ENCODE results near the gene DNAH2.
"Not testable (repeated sequence)": the region's sequence is repeated elsewhere in the genome, so short reads cannot be mapped to it uniquely, and the experiment has no call there.

The DNAH2 gene

DNA sequence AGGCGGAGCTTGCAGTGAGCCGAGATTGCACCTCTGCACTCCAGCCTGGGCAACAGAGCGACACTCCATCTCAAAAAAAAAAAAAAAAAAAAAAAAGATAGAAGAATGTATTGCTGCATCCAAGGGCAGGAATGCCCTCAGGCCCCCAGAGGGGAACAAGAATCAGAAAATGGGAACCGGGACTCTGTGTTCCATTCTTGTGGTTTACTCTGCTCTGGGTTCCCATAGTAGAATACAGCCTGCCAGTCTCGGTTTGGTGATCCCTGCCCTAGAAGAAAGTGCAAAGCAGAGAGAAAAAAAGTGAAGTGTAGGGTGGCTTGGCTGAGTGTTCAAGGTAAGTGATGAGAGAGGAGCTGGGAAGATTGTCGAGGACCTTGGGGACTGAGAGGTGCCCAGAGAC, 89.0 kb downstream of the DNAH2 start:
- DNase-seq = peak in 2 of 42 donors; percentile 3 to 11
- intact Hi-C loops (cut with DNase I) = no loop called here

DNA sequence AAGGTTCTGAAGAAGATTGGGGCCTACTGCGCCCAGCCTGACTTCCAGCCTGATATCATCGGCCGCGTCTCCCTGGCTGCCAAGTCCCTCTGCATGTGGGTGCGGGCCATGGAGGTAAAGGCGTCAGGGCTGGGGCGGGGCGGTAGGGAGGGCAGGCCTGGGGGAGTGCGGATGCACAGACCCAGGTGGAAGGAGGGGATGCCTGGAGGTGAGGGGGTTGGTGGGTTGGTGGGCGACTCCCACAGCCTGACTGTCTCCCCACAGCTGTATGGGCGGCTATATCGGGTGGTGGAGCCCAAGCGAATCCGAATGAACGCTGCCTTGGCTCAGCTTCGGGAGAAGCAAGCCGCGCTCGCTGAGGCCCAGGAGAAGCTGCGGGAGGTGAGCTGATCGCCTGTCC, 89.7 kb downstream of the DNAH2 start:
- intact Hi-C loops (cut with DNase I) = no loop called here
- no peak for DNase-seq

DNA sequence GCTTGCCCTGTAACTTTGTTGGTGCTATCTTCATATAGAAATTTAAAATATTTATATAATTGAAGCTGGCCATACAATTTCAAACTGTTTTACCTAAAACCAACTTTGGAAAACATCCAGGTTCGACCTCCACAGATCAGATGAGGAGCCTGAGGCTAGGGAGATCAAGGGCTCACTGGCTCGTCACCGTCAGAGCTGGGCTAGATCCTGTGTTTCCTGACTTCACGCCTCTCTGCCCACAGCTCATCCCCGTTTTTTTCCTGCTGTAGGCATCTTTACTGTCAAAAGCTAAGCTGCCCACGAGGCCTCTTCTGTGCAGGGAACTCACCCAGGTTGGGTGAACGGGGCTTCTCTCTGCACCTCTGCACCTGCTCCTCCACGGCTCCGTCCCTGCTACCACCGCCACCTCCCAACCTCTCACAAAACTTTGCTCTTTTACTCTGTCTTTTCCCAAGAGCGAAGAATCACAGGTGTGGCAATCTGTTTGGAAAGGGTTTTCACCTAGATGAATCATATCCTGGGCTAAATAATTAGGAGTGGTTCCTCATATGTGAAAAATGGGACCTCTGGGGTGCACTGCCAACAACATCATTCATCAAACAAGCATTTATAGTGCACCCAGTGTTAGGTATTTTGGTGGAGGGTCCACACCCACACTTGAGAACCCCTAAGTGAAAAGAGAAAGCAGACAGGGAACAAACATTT, 91.7 kb downstream of the DNAH2 start:
- DNase-seq = no peak
- intact Hi-C loops (cut with DNase I) = no loop called here

GRCh38 chr17:7809791-7810343, 92.3 kb downstream of the DNAH2 start:
- DNase-seq; intact Hi-C loops (cut with DNase I): not testable (repeated sequence)

DNA sequence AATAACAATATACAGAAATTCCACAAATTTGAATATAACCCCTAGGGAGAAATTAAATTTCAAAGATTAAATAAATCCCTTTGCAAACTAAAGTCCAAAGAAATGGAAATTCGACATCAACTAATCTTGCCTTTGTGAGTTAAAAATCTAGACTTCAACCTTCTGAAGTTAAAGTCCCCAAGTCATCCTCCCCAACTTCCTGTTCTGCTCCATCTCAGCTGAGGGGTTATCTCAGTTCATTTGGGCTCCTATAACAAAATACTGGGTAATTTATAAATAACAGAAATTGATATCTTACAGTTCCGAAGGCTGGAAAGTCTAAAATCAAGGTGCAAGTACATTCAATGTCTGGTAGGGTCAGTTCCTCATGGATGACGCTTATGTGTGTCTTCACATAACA, 93.7 kb downstream of the DNAH2 start:
- intact Hi-C loops (cut with DNase I) = no loop called here
- no peak for DNase-seq

- no peak for DNase-seq
- intact Hi-C loops (cut with DNase I) = no loop called here
Observed at GRCh38 chr17:7814969-7815368, 97.4 kb downstream of the DNAH2 start.

- DNase-seq = peak in 1 of 42 donors; percentile 13
Observed at GRCh38 chr17:7816926-7817642, 99.5 kb downstream of the DNAH2 start.

GRCh38 chr17:7817643-7817964, 100.1 kb downstream of the DNAH2 start:
- DNase-seq = peak in 1 of 42 donors; percentile 10
- intact Hi-C loops (cut with DNase I) = no loop called here

More at GRCh38 chr17:7816926-7817642, 99.5 kb downstream of the DNAH2 start:
- intact Hi-C loops (cut with DNase I) = no loop called here

DNA sequence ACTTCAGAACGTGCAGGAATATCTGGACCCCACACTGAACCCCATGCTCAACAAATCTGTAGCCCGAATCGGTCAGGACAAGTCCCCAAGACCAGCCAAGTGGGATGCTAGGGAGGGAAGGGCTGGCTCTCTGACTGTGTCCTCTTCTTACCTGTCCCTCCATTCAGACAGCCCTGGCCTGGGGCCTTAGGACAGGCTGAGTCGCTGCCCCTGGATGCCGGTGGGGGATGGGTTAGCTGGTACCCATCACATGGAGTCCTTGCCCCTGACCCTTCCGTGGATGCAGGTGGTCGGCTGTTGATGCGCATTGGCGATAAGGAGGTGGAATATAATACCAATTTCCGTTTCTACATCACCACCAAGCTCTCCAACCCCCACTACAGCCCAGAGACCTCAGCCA, 100.5 kb downstream of the DNAH2 start:
- DNase-seq = peak in 1 of 42 donors; percentile 26
- intact Hi-C loops (cut with DNase I) = no loop called here

DNA sequence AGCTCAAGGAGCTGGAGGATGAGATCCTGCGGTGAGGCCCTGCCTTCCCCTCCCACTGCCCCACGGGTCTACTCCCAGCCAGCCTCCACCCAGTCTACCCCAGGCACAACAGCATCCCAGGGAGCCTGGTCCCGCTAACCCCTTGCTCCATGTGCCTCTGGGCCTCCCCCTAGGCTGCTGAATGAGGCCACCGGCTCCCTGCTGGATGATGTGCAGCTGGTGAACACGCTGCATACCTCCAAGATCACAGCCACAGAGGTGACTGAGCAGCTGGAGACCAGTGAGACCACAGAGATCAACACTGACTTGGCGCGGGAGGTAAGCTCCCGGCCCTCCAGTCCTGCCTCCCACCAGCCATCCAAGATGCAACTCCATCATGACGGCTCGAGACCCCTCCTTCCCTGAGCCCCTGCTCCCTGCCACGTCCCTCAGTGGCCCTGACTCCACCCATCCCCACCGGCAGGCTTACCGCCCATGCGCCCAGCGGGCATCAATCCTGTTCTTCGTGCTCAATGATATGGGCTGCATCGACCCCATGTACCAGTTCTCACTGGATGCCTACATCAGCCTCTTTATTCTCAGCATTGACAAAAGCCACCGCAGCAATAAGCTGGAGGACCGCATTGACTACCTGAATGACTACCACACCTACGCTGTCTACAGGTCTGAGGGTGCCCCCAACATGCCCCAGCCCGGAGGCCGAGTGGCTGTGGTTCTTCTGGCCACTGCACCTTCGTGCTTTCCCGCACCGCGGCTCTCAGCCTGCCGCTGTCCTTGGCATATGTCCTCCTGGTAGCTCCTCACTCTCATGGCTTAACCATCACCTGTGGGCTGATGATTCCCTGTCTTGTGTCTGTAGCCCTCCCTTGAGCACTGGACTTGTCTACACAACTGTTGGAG, 101.5 kb downstream of the DNAH2 start:
- DNase-seq = peak in 1 of 42 donors; percentile 18

GRCh38 chr17:7820231-7820630, 102.7 kb downstream of the DNAH2 start:
- intact Hi-C loops (cut with DNase I) = loop anchor here (5.0 kb wide), 1 partner anchor 37 kb away; the partner anchor contains the start of genes CYB5D1, NAA38 and TMEM88
- peak in 1 of 42 donors; percentile 20 for DNase-seq

More for the DNA sequence above, 101.5 kb downstream of the DNAH2 start:
- intact Hi-C loops (cut with DNase I) = no loop called here

DNA sequence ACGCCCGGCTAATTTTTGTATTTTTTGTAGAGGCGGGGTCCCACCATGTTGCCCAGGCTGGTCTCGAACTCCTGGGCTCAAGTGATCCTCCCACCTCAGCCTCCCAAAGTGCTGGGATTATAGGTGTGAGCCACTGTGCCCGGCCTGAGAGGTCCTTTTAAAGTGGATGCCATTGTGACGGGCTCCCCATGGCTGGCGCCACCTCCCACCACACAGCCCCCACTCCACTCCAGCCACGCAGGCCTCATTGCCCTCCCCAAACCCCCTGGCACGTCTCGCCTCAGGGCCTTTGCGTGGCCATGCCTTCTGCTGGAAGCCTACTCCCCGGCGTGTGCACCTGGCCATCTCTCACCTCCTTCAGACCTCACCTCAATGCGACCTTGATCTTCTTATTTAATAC, 104.6 kb downstream of the DNAH2 start:
- intact Hi-C loops (cut with DNase I) = loop anchor here (5.0 kb wide), 1 partner anchor 35 kb away; the partner anchor contains the start of genes CYB5D1, NAA38 and TMEM88
- DNase-seq = peak in 1 of 42 donors; percentile 12

DNA sequence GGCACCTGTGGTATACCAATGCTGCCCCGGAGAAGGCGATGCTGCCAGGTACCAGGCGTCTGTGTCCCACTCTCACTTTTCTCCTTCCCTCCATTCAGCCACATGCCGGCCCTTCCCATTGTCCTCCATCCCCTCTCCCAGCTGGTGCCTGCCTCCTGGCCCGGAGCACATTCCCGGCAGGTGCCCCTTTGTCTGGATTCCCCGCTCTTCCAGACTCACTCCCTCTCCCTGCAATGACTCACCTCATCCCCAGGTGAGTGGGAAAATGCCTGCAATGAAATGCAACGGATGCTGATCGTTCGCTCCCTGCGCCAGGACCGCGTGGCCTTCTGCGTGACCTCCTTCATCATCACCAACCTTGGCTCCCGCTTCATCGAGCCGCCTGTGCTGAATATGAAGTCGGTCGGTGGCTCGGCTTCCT, 106.0 kb downstream of the DNAH2 start:
- DNase-seq = peak in 39 of 42 donors; percentile 24 to 74 (median 42)
- intact Hi-C loops (cut with DNase I) = loop anchor here (5.0 kb wide), 1 partner anchor 34 kb away; the partner anchor contains the start of genes CYB5D1, NAA38 and TMEM88

DNA sequence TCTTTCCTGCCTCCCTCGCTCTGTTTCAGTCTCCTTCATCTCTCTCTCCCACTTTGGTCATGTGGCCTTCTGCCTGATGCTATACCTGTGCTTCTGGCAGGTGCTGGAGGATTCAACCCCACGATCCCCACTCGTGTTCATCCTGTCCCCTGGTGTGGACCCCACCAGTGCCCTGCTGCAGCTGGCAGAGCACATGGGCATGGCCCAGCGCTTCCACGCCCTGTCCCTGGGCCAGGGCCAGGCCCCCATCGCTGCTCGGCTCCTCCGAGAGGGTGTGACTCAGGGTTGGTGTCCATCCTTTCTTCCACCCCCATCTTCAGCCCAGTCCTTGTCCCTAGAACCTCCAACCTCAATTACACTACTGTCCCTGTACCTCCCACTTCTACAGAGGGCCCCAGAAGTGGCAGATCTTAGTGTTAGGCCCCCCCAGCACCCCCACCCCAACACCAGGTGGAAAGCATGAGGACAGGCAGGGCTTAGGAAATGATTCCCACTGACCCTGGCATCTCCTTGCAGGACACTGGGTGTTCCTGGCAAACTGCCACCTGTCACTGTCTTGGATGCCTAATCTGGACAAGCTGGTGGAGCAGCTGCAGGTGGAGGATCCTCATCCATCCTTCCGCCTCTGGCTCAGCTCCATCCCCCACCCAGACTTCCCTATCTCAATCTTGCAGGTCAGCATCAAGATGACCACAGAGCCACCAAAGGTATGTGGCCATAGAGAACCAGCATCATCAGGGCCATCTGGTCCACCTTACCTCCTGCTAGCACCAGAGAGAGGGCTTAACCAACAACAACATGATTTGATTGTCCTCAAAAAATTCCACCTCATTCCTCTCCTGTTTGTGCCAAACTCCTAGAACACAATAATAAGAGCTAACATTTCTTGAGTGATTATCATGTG, 106.7 kb downstream of the DNAH2 start:
- peak in 3 of 42 donors; percentile 1 to 24 (median 15) for DNase-seq
- intact Hi-C loops (cut with DNase I) = loop anchor here (5.0 kb wide), 1 partner anchor 33 kb away; the partner anchor contains the start of genes CYB5D1, NAA38 and TMEM88

- peak in 31 of 42 donors; percentile 10 to 81 (median 52) for DNase-seq
- intact Hi-C loops (cut with DNase I) = no loop called here
Observed at GRCh38 chr17:7825206-7825990, 107.9 kb downstream of the DNAH2 start.

DNA sequence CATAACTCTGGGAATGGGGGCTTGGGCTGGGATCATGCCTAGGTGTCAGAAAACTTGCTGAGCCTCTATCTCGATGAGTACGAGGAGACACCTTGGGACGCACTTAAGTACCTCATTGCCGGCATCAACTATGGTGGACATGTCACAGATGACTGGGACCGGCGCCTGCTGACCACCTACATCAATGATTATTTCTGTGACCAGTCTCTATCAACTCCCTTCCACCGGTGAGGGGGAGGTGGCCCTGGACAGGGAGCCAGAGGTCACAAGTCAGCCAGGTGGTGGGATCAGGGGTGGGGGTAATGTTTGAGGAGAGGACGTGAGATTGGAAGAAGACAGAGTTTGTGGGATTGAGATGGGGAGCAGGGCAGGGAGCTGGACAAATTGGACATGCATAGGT, 113.1 kb downstream of the DNAH2 start:
- DNase-seq = peak in 2 of 42 donors; percentile 4 to 16
- intact Hi-C loops (cut with DNase I) = no loop called here

- intact Hi-C loops (cut with DNase I) = no loop called here
- no peak for DNase-seq
Observed at GRCh38 chr17:7831233-7831632, 113.7 kb downstream of the DNAH2 start.
